HG03457 (cell line): ENCODE data around the gene NAA60.

Experiments
- ATAC-seq: cut with Tn5 transposase; IDR thresholded peaks from one replicate; pipeline ENCODE4 v1.9.1; 2021; ENCODE audit warnings: moderate number of reproducible peaks; ENCODE audit not compliant: unreplicated experiment

Gene NAA60

GRCh38 chr16:3536271-3536731, 92.8 kb downstream of the NAA60 start:
- ATAC-seq: no peak
